DMS53 (cell line): Measurements from ENCODE around the gene FRY.
A peak's percentile ranks its signal among the peaks of the same experiment; 100 is the strongest.

ENCODE experiments used
- DNase-seq: peaks from one replicate; lab custom pipeline; 2025; lab: John Stamatoyannopoulos, UW

Gene FRY

DNA sequence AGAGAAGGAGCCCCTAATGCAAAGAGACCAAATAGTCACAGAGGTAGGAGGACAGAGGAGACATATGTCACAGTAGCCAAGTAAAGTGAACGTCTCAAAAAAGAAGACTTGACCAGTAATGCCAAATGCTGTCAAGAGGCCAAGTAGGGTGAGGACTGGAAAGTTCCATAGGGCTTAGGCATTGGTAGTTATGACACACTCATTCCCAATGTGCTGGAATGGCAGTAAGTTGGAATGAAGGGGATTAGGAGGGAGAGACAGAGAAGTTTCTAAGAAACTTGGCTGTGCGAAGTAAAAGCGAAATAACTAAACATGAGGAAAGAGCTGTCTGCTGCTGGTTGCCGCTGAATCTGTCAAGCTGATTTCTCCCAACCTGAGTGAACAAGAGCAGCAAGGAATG is 14.9 kb upstream of the FRY start:
- DNase-seq: no peak

DNA sequence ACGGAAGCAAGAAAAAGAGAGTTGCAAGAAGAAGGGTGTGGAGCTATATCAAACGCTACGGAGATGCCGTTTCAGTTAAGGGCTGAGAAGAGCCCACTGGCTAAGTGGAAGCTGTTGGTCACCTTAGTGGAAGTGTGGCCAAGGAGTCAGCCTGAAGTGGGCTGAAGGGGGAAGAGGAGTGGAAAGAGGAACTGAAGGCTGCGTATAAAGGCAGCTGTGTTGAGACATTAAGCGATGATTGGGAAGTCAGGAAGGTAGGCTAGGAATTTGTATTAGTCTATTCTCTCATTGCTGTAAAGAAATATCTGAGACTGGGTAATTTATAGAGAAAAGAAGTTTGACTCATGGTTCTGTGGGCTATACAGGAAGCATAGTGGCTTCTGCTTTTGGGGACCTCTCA is 14.1 kb upstream of the FRY start:
- no peak for DNase-seq

DNA sequence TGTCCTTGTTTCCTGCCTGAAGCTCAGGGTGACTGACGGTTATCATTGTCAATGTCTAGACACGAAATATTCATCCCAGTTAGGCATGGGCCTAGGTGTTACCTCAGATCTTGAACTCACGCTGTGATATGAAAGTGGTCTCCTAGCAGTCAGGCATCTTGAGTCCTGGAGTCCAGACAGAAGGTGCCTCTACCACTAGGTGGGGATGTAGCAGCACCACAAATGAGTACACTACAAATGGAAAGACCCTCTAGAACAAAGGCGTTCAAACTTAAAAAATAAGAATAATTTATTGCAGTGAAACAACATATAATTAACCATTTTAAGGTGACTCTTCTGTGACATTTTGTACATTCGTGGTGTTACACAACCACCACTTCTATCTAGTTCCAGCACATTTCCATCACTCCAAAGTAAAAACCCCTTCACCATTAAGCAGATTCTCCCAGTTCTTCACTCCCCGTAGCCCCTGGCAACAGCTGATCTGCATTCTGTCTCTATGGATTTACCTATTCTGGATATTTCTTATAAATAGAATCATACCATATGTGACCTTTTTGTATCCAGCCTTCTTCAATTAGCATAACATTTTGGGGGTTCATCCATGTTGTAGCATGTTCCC is 11.9 kb upstream of the FRY start:
- peak; percentile 66 for DNase-seq

DNA sequence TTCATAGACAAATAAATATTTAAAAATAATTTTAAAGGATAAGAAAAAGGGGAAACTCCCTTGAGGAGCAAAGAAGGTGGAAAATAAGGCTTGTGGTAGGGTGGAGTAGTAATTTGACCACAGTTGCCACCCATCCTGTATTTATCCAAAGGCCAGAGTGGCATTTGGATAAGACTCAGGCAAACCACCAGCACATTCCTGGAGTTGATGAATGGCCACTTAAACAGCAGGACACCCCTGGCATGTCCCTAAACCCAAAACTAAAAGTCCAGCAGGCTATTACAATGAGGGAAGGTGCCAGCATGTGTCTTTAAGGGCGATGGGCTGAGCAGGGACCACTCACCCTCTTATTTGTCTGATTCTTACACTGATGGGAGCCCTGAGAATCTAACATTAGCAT is 9.8 kb upstream of the FRY start:
- DNase-seq: no peak

DNA sequence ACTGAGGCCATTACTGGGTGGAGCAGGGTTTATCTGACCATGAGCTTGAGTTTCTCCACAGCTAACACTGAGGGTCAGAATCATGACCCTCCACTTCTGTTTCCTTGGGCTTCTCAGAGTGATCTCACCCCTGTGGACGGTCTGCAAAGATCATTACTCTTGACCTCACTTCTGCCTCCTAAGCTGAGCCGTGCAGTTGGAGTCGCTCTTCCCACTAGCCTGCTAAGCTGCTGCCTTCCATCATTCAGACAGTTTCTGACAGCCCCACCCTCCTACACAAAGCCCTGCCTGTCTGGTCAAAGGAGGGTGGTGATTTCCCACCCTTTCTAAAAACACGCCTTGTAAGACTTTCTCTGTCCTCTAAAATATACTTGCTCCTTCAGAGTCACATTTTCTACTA is 9.3 kb upstream of the FRY start:
- DNase-seq: no peak

DNA sequence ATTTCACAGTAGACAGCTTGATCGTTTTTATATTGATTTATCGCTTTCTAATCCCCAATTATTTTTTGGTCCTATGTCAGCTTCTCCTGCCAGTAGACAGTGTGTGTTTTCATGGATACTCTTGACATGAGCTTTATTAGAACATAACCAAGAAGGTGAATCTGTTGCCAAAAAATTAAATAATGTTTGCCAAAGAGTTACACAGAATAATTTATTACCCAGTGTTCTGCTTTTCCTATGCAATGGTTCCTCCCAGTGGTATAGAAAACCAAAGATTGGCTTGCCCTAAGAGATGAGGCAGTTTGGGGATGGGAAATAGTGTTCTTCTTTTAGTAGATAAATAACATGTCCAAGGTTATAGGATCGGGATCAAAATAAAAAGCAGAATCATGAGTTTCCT is 8.5 kb upstream of the FRY start:
- no peak for DNase-seq

DNA sequence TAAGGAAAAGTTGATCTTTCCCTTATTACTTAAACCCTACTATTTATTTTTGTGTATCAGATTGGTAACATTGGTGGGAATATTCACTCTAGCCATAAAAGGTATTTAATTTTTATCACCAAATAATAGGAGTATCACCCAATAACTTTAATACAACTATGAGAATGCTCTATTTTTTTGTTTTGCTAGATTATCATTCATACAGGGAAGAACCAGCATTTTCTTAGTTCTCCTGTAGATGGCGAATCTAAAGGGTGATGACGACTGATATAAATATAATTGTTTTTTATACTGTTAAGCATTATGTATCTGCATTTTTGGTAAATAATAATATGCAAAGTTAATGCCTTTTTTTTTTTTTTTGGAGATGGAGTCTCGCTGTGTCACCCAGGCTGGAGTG is 7.9 kb upstream of the FRY start:
- peak; percentile 22 for DNase-seq

DNA sequence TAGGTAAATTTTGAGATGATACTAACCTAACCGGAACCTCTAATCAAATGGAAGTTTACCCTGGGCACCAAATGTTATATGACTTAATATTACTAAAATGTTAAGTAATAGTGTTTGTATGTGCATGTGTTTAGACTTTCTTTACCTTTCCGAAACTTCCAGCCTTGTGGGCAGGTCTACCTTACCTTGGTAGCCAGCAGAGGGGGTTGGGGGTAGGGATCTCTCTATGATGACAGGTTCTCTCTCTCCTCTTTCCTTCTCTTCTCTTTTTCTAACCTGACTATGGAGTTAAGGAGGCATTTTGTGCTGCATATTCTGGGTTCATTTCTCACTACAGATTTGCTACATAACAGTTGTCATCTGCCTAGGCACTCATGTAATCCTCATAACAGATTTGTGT is 6.8 kb upstream of the FRY start:
- no peak for DNase-seq

DNA sequence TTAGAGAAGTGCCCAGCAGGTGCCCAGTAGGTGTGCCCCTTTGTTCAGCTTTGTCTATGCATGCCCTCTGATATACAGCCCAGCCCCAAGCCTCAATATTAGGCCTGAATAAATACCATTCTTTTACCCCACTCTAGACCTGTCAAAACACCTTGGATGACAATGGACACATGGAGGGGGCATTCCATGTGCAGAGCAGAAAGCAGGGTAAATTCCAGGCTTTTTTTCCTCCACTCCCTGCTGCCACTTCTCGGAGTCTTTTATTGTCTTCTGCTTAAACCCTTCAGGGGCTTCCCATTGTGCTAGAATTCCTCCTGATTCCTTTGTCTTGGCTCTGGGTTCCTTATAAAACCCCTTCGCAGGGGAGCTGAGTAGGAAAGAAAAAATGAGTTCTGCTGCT is 5.8 kb upstream of the FRY start:
- DNase-seq: no peak

DNA sequence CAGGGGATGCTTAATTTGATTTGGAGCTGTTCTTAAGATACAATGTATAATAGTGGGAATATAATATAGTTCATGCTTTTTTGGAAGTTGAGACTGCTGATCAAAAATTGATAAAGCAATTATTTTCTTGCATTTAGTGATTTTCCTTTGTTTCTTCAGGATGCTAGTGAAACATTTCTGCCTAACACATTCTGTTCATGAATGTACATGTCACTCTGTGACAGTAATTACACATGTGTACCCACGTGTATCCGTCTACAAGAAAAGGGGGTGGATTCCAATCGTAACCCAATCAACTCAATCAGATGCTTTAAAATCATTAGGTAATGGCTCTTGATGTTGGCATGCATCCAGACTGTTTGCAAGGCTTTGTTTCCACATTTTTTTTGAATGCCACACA is 5.0 kb upstream of the FRY start:
- DNase-seq: no peak

DNA sequence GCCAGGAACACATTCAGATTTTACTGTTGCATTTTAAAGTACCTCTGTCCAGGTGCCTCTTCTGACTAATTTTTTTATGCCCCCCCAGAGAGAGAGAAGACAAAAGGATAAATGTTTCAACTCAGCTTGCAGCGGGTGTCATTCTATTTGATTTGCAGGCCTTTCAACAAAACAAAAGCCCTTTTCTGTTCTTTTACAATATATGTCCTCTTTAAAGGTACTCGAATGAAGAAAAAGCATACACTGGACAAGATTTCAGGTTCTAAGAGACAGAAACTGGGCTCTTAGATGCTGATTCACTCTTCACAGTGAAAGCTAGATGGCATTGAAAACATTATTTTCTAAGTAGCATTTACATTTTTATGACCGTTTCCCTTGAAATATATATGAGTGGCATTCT is 2.9 kb upstream of the FRY start:
- peak; percentile 22 for DNase-seq

DNA sequence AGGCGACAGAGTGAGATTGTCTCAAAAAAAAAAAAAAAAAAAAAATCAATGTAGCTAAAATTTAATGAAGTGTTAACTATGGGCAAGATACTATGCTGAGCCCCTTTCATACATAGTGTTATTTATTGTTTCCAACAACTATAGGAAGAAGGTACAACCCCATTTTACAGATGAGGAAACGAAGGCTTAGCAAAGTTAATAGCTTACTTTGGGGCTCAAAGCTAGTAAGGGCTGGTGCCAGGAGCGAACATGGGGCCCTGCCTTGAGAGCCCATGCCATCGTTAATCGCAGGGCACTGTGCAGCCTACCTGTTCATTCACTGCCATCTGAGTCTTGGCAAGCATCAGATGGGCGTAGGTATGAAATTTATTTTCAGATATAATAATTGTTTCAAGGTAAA is 1.9 kb upstream of the FRY start:
- DNase-seq: no peak

DNA sequence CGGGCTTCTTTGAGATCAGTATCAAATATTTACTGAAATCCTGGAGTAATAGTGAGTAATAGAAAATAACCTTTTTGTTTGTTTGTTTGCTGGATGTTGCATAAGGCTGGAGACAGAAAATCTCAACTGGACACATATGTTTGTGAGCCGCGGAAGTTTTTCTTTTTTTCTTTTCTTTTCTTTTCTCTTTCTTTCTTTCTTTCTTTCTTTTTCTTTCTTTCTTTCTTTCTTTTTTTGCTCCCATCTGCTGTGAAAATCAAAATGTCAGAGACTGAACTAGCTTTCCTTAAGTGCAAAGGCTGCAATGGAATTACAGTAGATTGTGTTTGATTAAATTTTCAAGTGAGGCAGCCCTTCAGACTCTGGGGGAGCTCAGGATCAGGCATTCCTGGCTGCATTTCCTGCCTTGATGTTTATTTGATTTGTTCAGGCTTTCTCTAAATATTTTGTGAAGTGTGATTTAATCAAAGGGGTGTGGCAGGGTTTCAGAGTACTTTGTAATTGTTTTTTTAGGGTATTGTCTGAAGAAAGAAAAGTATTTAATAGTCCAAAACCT is 319 bp downstream of the FRY start:
- DNase-seq: no peak

DNA sequence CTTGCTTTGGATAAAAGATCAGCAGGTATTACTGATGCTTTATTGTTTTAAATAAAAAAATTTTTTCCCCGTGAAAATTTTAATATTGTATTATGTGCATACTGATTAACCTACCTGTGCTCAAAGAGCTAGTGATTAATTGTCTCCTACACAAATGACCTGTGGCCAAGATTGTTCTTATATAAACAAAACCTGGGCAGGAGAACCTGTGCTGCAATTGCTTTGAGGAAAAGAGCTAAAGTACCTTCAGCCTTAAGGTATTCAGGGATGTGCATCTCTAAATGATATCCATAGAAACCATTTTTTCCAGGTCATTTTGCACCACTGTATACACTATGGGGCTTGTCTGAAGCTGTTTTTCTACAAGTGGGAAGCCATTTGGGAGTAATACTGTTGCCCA is 1.2 kb downstream of the FRY start:
- no peak for DNase-seq

DNA sequence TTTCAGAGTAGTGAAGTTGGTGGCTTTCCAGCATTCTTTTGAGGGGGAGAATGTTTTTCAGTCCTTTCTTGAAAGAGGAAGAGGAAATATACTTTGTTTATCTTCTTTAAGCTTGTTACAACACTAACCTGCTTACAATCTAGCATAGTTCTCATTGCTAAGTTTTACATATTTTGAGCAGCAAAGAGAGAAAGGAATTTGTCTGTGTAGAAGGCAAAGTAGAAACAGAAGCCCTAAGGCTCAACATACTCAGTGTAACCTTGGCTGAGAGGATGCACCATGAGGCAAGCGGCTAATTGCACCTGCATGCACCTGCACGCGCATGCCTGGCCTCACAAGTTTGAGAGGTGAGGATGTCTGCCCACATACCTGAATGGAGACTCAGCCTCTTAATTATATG is 2.2 kb downstream of the FRY start:
- DNase-seq: no peak

DNA sequence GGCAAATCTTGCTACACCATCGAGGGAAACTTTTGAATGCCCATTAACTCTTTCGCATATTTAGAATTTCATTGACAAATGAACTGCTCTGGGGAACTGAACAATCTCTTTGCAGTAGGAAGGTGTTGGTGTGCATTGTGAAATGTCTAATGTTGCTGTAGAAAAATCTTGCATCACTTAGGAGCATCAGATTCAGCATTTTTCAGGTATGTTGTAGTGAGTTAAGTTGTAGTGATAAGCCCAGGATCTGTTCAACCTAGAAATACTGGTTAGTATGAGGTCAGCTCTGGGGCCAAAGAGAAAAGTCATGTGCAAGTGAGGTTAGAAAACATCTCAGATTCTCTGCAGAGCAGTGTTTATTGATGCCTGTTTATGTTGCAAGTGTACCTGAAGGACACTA is 4.1 kb downstream of the FRY start:
- no peak for DNase-seq

DNA sequence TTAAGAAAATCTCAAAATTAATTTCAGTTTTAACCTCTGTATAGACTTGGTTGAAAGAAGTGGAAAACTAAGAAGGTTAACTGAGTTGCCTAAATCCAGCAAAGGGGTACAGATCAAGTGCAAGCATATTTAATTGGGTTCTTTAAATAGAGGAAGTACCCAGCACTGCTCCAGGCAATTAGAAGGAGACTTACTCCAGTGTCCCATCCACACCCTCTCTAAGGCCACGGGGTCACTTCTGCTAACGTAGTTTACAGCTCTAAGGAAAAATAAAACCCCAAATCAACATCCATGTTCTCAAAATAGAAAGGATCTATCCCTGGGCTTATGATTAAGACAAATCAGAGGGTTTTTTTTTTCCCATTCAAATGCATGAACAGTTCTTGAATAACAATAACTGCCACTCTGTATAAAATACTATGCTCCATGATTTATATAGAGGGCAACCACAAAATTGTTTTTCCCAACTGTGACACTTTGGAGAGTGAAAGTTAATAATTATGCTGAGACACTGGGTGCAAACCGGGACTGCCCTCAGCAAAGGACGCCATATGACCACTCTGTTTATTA is 4.6 kb downstream of the FRY start:
- no peak for DNase-seq

DNA sequence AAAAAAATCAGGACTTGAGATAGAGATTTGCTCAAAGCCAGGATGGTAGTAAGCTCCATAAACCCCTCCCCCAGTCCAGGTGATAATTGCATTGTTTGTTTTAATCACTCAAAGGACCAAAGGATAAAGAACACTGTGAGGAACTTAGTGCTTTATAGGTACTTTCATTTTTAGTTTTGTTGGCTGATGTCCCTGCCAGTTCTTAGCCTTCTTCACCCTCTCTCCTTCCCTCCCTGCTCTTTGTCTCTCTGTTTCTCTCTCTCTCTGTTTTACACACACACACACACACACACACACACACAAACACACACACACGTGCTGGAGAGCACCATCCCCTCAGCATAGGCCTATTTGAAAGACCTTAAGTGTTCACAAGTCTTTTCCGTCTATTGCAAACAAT is 5.2 kb downstream of the FRY start:
- DNase-seq: peak; percentile 67

DNA sequence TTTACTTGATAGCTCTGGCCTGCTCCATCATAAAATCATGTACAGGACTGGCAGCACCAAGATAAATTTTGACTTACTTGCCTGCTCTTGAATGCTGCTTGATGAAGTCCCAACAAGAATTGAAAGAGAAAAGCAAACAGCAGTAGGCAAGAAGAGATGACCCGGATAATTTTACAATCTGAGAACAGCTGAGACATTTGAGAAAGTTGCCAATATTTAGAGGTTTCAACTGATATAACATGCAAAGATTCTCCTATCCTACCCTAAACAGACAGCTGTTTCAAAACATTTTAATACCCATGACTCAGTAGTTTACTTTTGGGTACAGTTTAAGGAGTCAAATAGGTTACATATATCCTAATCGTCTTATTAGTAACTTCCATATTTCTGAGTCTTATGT is 5.9 kb downstream of the FRY start:
- DNase-seq: no peak

DNA sequence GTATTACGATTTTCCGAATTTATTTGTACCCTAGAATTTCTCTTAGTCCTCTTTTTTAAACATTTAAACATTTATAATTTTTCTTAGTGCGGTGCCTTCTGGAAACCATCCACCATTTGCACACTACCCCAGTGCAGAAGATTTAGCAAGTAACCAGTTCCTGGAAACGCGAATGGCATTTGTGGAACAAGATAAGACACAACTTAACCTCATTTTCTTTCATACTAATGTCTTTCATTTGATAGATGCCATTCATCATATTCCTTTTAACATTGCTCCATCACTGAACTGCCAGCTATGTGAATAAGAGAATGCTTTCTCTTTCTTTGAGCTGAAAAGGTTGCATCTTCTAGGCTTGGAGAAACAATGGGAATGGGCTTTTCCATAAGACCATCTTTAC is 6.8 kb downstream of the FRY start:
- no peak for DNase-seq

DNA sequence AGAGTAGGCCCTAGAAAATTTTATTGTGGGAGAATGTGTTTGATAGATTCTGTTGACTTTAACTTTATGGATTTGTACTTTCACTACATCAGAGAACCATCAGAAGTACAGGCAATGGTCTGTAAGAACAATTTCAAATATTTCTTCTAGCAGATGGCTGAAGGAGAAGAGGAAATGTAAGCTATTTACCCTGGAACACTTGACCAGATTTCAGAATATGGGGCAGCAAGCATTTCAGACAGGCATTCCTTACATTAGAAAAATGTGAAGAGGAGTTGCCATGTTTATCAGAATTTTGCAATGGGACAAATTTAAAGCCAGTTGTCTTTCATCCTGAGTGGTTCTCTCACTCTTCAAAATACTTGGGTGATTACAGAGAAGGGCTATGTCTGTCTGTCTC is 7.5 kb downstream of the FRY start:
- DNase-seq: no peak

DNA sequence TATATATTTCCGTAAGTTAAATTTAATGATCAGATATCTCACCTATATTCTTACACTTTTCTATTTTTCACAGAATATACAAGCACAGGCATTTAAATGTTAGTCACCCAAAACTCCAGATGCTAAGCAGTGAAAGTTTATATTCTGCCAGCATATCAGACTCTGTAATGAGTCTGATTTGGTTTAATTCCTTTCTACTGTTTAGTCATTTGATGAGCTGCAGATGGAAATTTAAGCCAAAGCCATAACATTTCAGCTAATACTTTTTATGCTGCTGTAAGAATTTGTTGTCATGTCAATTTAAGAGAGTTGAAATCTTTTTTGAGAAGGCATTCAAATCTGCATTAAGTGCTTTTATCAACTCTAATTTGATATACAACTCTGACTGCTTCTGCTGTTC is 8.0 kb downstream of the FRY start:
- DNase-seq: no peak

DNA sequence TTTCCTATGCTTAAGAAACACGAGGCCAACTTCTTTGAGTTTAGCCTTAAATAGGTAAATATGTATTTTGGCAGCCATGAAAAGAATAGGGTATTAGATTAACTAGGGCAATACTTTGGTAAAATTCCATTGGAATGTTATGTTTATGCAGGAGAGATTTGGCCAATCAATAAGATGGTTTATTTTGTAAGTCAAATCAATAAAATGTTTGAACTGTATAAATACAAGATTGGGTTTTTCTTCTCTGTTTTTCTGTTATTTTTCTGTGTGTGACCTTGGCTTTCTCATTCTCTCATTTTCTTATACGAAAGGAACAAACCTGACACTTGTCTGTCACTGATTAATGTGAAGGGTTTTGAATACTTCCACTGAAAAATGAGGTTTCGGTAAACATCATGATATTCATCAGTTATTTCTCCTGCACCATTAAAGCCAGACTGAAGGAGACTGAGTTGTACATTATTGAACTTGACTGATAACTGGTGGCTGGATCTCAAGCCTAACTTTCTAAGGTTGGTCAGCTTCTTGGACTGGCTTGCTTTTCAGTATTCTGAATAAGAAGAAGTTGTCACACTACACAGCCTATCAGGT is 8.6 kb downstream of the FRY start:
- DNase-seq: no peak

DNA sequence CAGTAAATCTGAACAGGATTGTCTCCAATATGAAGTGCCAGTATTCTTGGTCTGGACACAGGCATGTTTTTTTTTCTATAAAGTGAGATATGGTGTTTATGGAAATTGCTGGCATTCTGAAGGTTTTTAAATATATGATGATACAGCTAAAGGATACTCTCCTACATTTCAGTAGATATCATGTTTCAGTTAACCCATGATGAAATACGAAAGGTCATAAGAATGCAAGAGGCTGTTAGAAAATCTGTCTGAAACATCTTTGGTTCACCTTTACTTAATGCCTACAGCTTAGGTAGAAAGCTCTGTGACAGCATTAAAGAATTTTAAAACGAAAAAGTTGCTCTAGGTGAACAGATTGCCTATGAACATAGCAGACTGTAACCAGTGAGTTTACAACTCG is 9.1 kb downstream of the FRY start:
- no peak for DNase-seq
